ENCODE data around the gene SIGLEC10.

DNA sequence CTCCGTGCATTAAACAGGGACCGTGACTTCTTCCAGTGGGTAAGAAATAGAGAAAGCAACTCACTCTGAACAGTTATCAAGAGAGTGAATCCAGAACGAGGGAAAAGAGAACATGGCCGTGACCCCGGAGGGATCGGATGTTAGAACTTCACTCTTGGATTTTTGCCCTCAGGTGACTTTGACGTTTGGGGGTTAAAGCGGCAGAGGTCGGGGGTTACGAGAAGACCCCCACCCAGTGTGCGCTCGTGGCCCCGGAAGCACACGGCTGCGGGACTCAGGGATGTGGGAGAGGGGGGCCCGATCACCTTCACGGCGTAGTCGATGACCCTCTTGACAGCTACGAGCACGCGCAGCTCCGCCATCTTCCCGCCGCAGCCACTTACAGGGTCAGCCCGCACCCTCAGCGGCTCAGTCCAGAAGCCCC is 51.5 kb downstream of the SIGLEC10 start, which contains the start of gene ETFB:
- TF ChIP-seq, protein P1, sequence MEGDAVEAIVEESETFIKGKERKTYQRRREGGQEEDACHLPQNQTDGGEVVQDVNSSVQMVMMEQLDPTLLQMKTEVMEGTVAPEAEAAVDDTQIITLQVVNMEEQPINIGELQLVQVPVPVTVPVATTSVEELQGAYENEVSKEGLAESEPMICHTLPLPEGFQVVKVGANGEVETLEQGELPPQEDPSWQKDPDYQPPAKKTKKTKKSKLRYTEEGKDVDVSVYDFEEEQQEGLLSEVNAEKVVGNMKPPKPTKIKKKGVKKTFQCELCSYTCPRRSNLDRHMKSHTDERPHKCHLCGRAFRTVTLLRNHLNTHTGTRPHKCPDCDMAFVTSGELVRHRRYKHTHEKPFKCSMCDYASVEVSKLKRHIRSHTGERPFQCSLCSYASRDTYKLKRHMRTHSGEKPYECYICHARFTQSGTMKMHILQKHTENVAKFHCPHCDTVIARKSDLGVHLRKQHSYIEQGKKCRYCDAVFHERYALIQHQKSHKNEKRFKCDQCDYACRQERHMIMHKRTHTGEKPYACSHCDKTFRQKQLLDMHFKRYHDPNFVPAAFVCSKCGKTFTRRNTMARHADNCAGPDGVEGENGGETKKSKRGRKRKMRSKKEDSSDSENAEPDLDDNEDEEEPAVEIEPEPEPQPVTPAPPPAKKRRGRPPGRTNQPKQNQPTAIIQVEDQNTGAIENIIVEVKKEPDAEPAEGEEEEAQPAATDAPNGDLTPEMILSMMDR (IDR thresholded peaks at IDR 0.05; ENCODE audit: low read length), result peak; percentile 3; the same call in 1 of the 2 replicates
- no peak for TF ChIP-seq EZH2 (IDR thresholded peaks at IDR 0.05; ENCODE audit: borderline replicate concordance, low read length)
